NCI-H2227 (cell line): Measurements from ENCODE around the gene PSMD14.
"Not testable (repeated sequence)": the region's sequence is repeated elsewhere in the genome, so short reads cannot be mapped to it uniquely, and the experiment has no call there.

ENCODE experiments used
- DNase-seq: peaks from one replicate; lab custom pipeline; 2025; ENCODE audit not compliant: unreplicated experiment; lab: John Stamatoyannopoulos, UW

Gene PSMD14

DNA sequence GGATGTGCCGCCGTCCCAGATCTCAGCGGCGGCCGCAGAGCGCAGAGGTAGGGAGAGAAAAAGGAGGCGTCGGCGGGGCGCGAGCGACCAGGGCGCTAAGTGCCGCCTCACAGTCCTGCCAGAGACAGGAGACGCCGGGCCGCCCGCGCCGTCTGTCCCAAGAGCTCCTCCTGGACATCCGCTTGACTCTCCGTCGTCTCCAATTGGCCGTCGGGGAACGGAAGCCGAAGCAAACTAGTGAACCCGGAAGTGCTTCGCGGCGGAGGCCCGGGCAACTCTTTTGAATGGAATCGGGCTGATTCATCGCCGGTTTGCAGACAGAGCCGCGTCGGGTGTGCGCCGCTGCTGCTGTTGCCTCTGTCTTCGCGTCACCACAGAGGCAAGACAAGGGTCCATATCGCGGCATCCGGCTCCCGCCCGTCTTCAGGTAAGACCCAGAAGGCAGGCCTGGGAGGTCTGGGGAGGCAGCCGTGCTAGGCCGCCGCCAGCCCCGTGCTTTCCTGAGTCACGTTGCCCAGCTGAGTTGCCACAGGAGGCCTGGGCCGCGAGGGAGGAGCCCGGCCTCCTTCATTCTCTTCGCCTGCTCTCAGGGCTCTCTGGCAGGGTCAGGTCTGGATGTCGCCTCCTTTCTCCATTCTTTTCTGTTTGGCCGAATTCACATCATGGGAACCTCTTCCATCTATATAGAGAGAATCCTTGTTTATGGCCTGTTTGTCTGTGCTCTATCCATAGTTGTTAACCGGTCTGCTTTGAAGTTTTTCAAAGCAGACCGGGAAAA lies at the start of gene PSMD14:
TSS of gene PSMD14 (plus strand) at position 248 of the 778 bp plus-strand sequence. CDS start 10,401 bp downstream, outside the sequence.
- peak; percentile 98 for DNase-seq

DNA sequence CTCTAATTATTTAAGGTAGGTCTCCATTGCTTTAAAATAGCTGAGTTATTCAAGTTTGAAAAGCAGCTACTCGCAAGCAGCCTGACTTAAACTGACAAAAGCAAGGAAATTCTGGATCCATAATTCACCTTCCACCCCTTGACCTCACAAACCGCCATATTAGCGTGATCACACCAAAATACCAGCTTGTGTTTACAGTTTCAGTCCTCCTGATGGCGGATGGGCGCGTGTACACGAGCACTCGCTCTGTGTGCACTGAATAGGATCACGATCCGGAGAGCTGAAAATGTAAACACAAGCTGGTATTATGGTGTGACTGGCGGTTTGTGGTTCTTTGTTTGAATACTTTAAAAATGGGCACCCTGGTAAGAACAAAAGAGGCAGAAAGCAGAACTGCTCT lies 42.4 kb upstream of the PSMD14 start:
- DNase-seq = peak; percentile 51

DNA sequence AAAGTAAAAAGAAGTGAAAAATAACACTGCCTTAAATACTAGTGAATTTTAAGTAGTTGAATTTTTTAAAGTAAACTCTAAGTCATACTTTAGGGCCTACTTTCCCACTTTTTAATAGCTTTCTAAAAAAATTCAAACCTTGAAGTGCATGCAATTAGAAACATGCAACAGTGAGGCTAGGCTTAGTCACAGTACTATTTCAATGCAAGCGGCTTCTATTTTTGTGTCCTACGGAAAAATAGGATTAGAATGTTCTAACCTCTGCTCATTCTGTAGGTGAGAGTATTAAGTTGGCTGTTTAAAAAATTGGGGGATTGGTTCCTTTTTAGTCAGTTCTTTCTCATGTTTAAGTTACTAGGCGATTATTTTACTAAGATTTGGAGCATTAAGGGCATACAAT lies 39.1 kb upstream of the PSMD14 start:
- no peak for DNase-seq

DNA sequence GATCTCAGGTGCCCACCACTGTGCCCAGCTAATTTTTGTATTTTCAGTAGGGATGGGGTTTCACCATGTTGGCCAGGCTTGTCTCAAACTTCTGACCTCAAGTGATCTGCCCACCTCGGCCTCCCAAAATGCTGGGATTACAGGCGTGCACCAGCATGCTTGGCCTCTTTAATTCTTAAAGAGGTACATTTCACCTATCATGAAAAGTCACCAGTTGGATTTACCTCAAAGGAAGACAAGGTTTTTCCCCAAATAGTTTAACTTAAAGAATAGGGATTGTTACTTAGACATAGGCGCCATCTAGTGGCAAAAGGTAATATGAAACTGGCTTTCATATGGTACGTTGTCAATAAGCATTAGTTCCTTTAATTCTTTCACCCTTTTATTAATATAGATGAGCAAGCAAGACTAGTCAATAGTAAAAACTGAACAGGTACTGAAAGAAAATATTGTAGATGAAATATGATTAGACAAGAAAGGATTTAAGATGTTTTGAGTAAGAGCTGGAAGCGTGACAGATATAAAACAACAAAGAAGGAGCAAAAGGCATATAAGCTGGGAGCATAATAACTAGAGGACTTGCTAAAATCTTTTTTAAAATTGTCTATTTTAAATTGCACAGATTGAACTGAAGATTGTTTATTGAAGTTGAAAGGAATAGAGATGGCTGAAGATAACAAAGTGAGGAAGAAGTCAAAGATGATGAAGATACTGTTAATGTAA lies 35.0 kb upstream of the PSMD14 start:
- DNase-seq = peak; percentile 81

DNA sequence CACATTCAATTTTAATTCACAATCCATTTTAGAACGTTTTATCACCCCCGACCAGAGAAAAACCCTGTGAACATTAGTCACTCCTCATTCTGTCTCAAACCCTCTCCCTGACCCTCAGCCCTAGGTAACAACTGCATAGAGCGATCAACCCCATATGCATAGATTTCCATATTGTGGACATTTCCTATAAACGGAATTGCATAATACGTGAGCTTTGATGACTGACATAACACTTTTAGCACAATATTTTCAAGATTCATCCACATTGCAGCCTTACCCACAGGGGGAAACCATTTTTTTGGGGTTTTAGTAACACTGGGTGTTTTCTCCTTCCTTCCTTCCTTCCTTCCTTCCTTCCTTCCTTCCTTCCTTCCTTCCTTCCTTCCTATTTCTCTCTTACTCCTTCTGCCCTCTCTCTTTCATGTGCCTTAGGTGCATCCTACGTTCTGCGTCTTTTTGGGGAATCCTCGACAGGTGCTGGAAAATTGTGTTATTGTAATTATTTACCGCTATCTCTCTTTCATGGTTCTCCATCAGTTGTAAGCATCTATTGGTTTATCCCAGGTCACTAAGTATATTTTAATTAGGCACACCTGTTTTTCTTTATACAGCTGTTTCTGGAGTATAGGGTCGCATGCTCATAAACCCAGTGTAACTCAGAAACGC lies 29.5 kb upstream of the PSMD14 start:
- not testable (repeated sequence) for DNase-seq

DNA sequence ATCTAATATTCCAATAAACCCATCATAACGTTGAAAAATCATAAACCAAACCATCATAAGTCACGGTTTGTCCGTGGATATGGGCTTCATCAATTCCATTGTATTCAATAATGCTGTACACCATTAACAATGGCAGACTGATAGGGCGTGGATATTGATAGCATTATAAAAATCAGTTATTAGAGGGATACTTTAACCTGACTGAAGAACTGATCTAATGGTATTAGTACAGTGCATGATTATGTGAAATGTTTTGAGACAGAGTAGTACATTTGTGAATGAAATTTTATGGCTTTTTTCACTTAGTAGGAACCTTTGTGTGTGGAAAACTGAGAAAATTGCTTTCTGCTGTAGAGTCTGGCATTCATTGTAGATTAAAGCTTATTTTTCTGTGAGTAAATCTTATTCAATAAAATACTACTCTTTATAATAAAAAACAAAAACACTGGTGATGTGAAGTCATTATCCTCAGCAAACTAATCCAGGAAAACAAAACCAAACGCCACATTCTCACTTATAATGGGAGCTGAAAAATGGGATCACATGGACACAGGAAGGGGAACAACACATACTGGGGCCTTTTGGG lies 28.9 kb upstream of the PSMD14 start:
- not testable (repeated sequence) for DNase-seq

DNA sequence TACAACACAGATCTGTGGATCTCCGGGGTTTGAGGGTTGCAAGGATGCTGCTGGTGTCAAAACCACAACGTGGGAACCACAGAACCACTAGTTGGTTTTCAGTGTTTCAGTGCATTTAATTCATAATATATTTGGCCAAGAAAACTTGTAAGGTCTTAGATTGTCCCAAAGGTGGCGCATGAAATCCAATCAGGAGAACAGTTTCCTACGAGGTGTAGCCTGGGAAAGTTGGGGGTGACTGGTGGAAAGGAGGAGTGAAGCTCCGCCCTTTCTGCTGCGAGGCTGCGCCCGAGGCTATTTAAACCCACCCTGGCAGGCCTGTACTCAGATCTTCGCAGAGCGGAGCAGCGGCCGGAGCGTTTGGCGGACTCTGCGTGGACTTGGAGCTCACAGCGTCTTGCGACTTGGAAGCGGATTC lies 27.3 kb upstream of the PSMD14 start:
- not testable (repeated sequence) for DNase-seq

DNA sequence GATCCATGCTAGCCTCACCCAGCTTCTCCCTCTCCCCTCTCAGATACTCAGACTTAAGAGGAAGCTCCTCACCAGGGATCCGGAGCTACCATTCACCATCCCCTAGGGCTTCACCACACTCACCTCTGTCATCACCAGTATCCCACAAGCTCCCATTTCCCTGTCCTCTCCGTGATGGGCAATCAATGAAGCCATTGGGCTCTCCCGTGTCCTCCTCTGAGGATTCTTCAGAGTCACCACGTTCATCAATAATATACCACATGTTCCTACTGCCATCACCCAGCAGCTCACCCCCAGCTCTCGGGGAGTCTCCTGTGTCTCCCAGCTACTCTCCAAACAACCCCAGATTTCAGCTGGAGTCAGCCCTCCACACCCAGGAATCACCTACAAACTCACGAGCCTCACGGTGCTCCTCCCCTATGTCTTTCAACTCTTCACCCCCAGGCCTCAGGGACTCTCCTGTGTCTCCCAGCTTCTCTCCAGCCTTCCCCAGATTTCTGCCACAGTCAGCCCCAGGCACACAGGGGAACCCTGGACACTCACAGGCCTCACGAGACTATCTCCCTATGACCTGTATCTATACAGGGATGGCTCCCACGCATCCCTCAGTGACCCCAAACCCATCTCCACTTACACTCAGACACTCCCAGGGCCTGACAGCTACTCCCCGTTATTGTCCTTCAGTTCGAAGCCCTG lies 26.5 kb upstream of the PSMD14 start:
- not testable (repeated sequence) for DNase-seq

DNA sequence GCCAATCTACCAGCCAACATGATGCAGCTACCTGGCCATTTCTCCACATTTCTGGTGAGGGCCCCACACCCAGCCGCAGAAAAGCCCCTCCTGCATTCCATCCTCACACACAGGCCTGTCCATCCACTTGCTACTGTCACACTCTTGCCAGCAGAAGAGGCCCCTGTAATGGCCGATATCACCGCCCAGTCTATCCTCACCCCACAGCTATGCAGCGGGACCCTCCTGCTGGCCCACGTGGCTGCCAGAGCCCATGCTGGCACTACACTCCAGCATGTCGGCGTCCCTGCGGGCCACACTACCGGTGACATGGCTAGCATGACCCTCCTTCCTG lies 25.9 kb upstream of the PSMD14 start:
- not testable (repeated sequence) for DNase-seq

DNA sequence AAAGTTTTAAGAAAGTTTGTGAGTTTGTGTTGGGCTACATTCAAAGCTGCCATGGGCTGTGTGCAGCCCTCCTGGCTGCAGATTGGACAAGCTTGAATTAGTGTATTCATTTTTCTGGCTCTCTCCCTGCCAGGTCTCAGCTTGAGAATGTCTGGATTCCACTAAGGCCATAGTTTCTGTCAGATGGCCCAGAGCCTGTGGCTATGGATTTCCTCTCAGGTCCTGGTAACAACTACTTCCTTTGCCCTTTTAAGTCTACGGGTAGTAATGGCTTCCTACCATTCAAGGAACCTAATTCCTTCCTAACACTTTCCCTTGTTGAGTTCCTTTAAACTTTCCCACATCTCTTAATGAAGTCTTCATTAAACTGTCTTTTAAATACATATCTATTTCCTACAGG lies 24.3 kb upstream of the PSMD14 start:
- DNase-seq = no peak

DNA sequence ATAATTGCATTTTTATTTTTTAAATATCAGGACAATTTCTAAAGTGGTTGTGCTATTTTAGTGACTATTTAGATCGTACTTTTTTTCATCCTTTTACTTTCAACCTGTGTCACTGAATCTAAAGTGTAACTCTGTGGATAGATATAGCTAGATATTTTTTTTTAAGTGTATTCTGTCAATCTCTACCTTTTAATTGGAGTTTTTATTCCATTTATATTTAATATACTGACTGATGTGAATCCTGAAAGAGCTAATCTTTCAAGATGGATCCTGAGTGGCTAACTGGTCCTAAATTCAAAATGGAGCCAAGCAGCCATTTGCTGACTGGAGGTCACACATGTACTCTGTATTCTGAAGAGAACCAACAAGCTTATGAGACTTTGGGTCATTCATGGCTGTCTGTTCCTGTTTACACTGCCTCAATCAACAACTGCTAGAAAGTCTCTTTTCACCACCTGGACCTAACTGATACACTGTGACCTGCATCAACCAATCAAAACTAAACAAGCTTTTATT lies 4.6 kb upstream of the PSMD14 start:
- DNase-seq = no peak

DNA sequence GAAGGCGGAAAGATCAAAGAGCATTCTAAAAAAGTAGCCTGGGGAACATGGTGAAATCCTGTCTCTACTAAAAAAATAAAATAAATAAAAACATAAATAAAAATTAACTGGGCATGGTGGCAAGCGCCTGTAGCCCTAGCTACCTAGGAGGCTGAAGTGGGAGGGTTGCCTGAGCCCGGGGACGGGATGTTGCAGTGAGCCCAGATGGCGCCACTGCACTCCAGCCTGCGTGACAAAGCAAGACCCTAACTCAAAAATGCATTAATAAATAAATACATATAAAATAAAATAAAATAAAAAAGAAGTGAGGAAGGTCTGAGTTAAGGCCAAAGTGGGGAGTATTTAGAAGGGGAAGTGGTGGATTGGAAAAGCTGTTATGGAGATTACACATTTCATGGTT lies 1.3 kb upstream of the PSMD14 start:
- peak; percentile 21 for DNase-seq

DNA sequence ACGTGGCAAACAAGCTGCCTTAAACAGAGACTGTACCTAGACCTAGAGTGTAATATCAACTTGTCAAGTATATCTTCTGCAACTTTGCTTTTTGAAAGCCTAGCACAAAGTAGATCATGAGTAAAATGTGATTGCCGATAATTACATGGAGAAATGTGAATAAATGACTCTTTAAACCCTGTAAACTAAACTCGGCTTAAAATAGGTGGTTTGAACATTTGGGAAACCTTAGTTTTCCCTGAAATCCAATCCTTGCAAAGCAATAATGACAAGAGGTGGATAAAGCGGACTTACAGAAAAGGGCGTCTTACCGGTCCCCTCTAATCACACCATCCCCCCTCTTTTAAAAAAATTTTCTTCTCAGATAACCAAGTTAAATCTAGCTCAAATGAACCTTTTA lies 549 bp upstream of the PSMD14 start:
- DNase-seq = no peak

DNA sequence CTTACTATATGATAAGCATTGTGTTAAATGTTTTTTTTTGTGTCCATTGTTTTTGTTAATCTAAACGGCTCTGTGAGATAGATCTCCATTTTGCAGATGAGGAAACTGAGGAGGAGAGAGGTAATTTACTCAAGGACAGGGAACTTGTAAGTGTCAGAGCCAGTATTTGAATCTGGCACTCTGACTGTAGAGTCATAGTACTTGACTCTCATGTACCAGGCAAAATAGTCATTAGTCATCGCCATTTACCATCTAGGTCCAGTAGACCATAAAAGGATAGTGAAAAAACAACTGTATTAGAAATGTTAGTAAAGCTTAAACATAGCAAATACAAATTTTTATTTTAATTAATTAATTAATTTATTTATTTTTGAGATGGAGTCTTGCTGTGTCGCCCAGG lies 4.8 kb downstream of the PSMD14 start:
- DNase-seq = no peak

DNA sequence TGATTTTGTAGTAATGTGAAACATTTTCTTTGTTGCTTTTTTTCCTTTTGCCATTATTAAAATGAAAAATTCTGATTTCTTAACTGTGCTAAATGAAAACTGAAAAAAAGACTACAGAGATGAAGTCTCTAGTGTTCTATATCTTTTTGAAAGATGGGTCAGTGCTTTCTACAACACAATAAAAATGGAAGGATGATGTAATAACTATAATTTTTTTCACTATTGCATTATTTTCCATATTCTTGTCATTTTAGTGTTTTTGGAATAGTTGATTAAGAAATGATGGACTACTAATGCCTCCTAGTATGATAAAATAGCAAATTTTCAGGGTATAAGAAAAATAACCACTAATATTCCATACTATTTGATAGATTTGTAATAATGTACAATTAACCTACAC lies 7.2 kb downstream of the PSMD14 start:
- no peak for DNase-seq

DNA sequence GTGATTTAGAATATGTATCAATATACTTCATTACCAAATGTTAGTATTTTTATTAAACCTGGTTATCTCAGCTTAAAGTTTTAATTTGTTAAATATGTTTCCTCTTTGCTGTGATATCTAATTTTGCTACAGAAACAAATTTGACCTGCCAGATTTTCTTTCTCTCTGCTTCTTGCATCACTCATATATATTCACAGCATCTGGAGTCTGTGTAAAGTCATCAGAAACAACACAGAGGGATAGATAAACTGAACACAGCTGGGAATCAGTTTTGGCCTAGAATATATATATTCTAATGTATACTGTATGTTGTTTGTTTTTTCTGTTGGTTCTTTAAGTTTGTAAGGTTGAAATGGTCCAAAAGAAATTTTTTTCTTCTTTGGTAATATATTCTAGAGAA lies 8.5 kb downstream of the PSMD14 start:
- no peak for DNase-seq

DNA sequence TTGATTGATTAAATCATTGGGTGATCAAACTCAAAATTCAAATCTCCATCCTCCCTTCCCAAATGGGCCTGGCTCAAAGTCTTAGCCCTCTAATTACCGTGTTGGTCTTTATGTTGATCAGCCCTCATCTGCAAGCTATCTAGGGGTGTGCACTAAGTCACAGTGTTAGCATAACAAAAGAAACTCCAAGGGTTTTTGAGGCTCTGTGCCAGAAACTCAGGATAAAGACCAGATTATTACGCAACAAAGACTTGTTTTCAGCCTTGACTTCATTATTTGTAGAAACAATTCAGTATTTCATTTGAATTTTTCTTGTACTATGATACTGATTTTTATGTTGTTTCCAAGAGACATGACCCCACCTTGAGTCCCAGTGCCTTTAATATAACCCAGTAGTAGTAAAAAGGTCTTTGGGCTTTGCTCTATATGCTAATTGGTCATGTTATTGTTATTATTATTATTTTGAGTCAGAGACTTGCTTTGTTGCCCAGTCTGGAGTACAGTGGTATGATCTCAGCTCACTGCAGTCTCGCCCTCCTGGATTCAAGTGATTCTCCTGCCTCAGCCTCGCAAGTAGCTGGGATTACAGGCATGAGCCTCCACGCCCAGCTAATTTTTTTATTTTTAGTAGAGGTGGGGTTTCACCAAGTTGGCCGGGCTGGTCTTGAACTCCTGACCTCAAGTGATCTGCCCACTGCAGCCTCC lies 13.9 kb downstream of the PSMD14 start:
- no peak for DNase-seq

DNA sequence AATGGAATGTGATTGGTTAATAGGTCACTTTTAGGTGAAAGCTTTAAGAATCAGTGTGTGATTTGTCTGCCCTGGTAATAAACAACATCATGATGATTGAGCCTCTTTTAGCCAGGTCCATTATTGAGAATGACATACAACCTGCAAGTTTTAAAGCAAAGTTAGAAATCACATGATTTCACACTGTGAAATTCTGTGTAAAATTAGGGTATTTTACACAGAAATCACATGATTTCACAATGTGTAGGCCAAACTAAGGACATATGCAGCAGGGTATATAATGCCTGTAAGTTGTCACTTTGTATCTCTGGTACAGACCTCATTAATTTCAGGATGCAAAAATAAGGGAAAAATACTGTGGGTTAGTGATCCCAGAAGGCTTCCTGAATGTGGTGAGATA lies 16.7 kb downstream of the PSMD14 start:
- DNase-seq = no peak

DNA sequence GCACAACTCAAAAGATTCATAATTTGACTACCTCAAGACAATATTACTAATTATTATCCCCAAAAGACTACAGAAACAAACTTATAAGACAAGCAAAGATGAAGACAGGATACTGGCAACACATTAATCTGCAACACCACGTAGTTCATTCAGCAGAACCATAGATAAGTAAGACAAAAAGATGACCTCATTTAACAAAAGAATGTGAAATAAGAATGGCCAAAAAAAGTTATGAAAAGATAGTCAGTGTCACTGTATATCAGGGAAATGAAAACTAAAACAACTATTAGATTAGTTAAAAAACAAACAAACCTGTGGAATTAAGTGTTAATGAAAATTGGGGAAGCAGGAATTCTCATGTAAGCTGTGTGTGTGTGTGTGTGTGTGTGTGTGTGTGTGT lies 19.4 kb downstream of the PSMD14 start:
- DNase-seq = no peak

DNA sequence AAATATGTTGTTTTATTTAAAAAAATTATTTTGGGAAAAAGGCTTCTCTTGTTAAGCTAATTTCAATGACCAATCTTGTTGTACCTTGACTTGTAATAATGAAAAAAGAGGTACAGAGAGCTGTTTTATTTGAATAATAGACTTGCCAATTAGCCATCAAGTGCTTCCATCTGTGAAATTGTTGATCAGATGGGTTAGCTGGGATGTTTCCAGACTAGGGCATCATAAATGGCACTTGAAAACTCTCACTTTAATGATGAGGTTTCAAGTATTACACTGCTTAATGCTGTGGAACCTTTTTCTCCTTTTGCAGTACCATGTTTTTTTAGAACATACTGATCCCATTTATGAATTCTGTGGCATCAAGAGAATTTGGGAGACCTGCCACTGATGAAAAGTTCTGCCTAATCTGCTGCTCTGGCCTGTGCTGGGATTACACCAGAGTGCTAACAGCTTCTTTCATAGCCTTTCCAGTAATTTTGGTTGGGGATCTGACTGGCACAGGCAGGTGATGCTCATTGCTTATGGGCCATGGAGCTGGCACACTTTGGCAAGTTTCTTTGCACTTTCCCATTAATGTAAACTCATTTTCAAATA lies 24.2 kb downstream of the PSMD14 start:
- no peak for DNase-seq
